Measurements from ENCODE around the gene CCND2. TPM values are rescaled to one million over a fixed set of nuclear protein-coding genes. Genes with fewer than 3 reads are reported as not detected.

Gene CCND2
- total RNA-seq, 1 donor from 2014 or later, result 115 TPM

DNA sequence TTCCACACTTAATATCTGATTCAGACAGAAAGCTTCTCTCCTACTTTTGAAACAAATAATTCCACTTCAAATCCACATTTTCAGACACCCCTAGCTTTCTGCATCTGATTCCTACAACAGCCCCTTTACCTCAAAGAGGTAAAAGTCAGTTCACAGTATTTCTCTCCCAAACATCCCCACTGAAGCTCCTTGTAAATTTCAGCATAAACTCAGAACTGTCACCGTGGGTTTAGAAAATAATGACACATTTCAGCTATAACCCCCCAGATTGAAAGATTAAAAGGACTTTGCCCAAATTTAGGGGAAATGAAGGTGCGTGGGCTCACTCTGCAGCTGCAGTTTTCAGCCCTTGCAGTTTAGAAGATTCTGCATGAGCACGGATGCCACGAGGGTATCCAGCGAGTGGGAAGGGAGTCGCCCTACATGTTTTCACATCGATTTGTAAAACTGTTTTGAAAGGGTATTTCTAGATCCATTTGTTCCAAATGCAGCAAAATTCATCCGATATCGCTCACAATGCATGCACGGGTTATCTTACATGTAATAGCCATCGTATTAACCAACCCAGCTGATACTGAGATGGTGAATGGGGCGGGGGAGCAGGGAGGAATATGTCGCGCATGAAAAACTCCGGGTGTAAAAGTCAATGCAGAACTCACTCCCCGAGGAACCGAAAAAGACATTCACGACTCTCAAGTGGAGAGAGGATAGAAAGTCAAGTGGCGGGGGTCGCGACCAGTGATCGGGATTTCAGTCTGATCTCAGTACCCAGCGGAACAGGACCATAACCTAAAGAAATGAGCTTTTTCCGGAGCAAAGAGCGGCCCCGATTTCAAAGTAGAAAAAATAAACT, 5.0 kb upstream of the CCND2 start:
- peaks cover 25% of the 10 kb centered on the region for H3K27me3 ChIP-seq (ENCODE audit: control insufficient read depth, insufficient read depth, low read length)
- H3K36me3 ChIP-seq (ENCODE audit: control insufficient read depth, insufficient read depth, low read length), result no peaks in the 10 kb centered on the region
- TF ChIP-seq, protein P1, sequence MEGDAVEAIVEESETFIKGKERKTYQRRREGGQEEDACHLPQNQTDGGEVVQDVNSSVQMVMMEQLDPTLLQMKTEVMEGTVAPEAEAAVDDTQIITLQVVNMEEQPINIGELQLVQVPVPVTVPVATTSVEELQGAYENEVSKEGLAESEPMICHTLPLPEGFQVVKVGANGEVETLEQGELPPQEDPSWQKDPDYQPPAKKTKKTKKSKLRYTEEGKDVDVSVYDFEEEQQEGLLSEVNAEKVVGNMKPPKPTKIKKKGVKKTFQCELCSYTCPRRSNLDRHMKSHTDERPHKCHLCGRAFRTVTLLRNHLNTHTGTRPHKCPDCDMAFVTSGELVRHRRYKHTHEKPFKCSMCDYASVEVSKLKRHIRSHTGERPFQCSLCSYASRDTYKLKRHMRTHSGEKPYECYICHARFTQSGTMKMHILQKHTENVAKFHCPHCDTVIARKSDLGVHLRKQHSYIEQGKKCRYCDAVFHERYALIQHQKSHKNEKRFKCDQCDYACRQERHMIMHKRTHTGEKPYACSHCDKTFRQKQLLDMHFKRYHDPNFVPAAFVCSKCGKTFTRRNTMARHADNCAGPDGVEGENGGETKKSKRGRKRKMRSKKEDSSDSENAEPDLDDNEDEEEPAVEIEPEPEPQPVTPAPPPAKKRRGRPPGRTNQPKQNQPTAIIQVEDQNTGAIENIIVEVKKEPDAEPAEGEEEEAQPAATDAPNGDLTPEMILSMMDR (IDR thresholded peaks at IDR 0.05; ENCODE audit: insufficient read depth, low read length, severe bottlenecking), result no peak
- FAIRE-seq, result peak; percentile 87
- peak; percentile 12 for DNase-seq (ENCODE audit: low read depth)
- peak overlapping the region; percentile 36 for H3K4me3 ChIP-seq (ENCODE audit: low read depth, low read length)

DNA sequence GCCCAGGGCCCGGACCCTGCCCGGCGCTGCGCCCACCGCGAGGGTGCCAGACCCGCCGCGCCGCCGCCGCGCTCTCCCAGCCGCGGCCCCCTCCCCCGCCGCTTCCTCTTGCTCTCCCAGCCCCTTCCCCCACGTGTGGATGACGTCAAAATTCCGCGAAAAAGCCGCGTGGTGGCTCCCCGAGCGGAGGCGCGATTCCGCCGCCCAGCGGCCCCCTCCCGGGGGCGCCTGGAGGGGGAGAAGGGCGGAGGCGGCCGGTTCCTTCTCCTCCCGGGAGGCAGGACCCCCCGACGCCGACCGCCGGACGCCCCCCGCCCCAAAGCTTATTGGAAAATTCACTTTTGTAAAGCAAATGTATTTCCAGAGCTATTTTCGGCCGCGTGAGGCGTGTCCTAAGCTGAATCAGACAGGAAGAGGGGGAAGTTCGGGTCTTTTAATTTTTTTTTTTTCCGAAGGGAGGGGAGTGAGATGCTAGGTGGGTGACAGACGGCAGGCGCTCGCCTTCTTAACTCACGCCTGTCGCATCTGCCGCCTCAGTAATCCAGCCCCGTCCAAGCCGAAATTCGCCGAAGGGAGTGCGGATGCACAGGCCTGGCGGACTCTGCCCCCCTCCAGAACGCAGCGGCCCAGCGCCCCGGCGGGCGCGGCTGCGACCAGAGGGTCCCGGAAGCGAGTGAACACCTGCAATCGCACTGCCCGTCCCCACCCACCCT, 4.1 kb upstream of the CCND2 start:
- Histone ChIP-seq H3K27me3 (ENCODE audit: control insufficient read depth, insufficient read depth, low read length) (peaks cover 25% of the 10 kb centered on the region), H3K36me3 (ENCODE audit: control insufficient read depth, insufficient read depth, low read length) (no peaks in the 10 kb centered on the region), H3K4me3 (ENCODE audit: low read depth, low read length) (peak overlapping the region; percentile 36)
- FAIRE-seq (no peak), DNase-seq (ENCODE audit: low read depth) (peak; percentile 32)
- TF ChIP-seq, protein P1 (IDR thresholded peaks at IDR 0.05; ENCODE audit: insufficient read depth, low read length, severe bottlenecking), result no peak

DNA sequence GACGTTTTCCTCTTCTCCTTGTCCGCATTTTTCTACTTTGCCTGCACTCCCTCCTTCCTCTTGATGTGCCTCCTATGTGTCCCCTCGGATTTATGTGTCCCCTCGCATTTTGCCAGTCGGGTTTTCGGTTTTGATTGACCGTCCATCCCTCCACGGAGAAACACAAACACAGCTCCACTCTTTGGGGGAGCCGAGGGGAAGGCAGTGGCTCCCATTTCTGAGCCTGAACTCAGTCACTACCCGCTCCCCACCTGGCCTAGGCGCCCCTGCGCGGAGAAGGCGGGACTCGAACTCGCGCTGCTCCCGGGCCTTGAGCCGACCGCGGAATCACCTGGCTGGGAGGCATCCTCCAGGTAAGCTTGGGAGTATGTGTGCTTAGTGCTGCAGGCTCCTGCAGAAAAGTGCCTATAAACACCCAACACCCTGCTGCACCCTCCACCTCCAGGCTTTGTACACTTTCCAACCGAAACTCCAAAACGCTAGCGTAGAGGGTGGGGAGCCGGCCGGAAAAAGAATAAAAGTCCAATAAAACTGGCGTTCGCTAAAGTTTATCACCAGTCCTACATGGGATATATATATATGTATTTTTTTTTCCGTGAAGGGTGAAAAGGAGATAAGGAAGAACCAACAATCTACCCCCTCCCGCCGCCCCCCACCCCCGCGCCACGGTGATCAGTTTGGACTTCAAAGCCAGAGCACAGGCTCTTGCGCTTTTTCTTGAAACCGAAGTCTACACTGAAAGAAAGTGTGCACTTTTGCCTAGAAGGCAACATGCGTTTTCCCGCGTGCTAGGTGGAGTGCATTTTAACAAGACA, 3.3 kb upstream of the CCND2 start:
- Histone ChIP-seq H3K27me3 (ENCODE audit: control insufficient read depth, insufficient read depth, low read length) (peaks cover 25% of the 10 kb centered on the region), H3K36me3 (ENCODE audit: control insufficient read depth, insufficient read depth, low read length) (no peaks in the 10 kb centered on the region), H3K4me3 (ENCODE audit: low read depth, low read length) (peak overlapping the region; percentile 41)
- DNase-seq (ENCODE audit: low read depth) (peak; percentile 11), FAIRE-seq (no peak)
- TF ChIP-seq, protein P1 (IDR thresholded peaks at IDR 0.05; ENCODE audit: insufficient read depth, low read length, severe bottlenecking), result no peak

DNA sequence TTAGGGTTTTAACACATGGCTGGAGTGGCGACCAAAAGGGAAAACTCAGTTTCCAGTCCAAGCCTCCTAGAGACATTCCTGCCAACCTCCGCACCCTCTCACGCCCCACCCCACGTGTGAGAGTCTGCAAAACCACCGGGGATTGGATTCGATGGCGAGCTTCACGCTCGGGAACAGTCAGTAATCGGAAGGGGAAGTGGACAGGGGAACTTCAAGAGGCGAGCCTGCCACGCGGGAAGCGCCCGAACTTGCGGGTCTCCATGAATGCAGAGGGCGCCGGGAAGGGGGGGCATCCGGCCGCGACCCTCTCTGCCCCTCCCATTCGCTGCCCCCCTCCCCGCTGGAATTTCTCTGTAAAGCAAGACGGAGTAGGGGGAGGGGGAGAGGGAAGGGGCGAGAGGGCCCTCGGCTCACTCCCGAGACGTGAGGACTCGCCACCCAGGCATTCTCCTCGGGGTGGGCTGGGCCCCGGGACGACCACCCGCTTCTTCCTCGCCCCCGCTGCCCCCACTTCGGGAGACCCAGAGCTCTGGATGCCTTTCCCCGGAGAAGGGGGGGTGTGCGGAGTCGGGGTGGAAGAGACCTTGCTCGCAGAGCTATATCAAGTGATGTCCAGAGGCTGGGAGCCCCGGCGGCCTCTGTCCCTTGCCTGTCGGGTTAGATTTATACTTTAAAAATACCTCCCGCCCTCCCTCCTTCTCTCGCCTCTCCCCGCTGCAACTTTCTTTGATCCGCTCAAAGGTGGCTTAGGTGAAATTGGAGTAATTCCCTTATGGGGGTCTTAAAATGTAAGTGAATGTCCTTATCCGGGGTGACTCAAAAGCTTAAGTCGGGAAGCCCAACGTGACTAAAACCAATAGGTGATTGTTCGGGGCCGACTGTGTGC, 2.5 kb upstream of the CCND2 start:
- TF ChIP-seq, protein P1 (IDR thresholded peaks at IDR 0.05; ENCODE audit: insufficient read depth, low read length, severe bottlenecking), result no peak
- H3K4me3 ChIP-seq (ENCODE audit: low read depth, low read length), result peak overlapping the region; percentile 41
- DNase-seq (ENCODE audit: low read depth), result peak; percentile 40
- H3K36me3 ChIP-seq (ENCODE audit: control insufficient read depth, insufficient read depth, low read length), result peaks cover 2% of the 10 kb centered on the region
- FAIRE-seq, result no peak
- H3K27me3 ChIP-seq (ENCODE audit: control insufficient read depth, insufficient read depth, low read length), result peaks cover 25% of the 10 kb centered on the region

All from bronchial epithelial cell (primary cell).